ENCODE measurements around the gene LEO1. TPM values are rescaled to one million over a fixed set of nuclear protein-coding genes. Genes with fewer than 3 reads are reported as not detected.

The LEO1 gene
- total and polyA plus RNA-seq, 2 of the 13 experiments (the other 11 are each of a cell fraction or from before 2014, with no cell fraction given), result 17.0 to 60.3 TPM

DNA sequence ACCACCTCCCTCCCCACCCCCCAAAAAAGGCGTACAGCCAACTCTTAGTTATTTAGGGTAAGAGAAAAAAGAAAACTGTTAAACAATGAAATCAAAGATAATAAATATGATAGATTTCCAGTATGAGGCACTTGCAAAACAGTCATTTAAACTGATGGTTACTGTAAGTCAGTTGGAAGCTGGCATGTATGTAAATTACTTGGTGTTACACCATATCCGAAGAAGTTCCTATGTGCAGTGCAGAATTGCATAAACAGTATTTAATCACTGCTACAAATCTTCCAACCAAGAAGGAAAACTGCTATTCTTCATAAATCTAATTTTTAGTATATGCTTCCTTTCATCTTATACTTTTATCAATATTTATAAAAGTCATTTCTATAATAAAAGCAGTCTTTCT is 62.0 kb downstream of the LEO1 start:
- FAIRE-seq, result no peak
- intact Hi-C loops (cut with micrococcal nuclease; ENCODE audit: unreplicated experiment), result loop anchor here (5.0 kb wide), 2 partner anchors 77 to 127 kb away; no protein-coding TSS in a partner anchor
- CTCF ChIA-PET (ENCODE audit: low intra/inter-chr PET ratio, low total read pairs), result no interaction called here

More for the DNA sequence above, 62.0 kb downstream of the LEO1 start:
- in situ Hi-C loops (cut with HindIII; ENCODE audit: extremely low pct_ligation_motif_present, low pct_unique_long_range_greater_than_20kb), result loop anchor here (25.0 kb wide), 1 partner anchor 272 kb away; no protein-coding TSS in a partner anchor
- Histone ChIP-seq H3K4me2 (ENCODE audit: low read depth, low read length) (no peak overlapping the region), H3K36me3 (replicated peaks in 1 of 2; ENCODE audit: control insufficient read depth in 1 of 2, insufficient read depth in 2 of 2, low read length in 2 of 2) (peaks cover 1 to 7% of the 10 kb centered on the region in 2 experiments; a peak in 1 of 5 replicates), H3K79me2 (ENCODE audit: insufficient read depth, low read length) (no peaks in the 10 kb centered on the region), H2AFZ (ENCODE audit: low read length) (no peak overlapping the region), H3K27me3 (ENCODE audit: control insufficient read depth in 1 of 2, insufficient read depth in 2 of 2, low read length in 2 of 2) (no peaks in the 10 kb centered on the region), H3K27ac (ENCODE audit: extremely low read length, insufficient read depth, low read length) (no peak overlapping the region), H3K9me3 (ENCODE audit: low read length) (no peaks in the 10 kb centered on the region), H3K4me3 (replicated peaks in 1 of 3; ENCODE audit: insufficient read depth in 1 of 3, low read depth in 2 of 3, low read length in 3 of 3) (no peak overlapping the region), H4K20me1 (ENCODE audit: insufficient read depth, low read length) (no peaks in the 10 kb centered on the region), H3K4me1 (ENCODE audit: insufficient read depth, low read length) (peaks cover 62% of the 10 kb centered on the region), H3K9ac (ENCODE audit: insufficient read depth, low read depth, low read length) (no peak overlapping the region)
- POLR2A ChIA-PET, result no interaction called here
- no TSS peak for BruUV-seq (replicated peaks)
- no peak for TF ChIP-seq ZFP36L2 (CRISPR knock-in tag; IDR thresholded peaks at IDR 0.05)
- TF ChIP-seq, protein P1, sequence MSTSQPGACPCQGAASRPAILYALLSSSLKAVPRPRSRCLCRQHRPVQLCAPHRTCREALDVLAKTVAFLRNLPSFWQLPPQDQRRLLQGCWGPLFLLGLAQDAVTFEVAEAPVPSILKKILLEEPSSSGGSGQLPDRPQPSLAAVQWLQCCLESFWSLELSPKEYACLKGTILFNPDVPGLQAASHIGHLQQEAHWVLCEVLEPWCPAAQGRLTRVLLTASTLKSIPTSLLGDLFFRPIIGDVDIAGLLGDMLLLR (CRISPR knock-in tag; IDR thresholded peaks at IDR 0.05), result no peak
- TF ChIP-seq ZNF652 (CRISPR knock-in tag; IDR thresholded peaks at IDR 0.05; ENCODE audit: borderline replicate concordance, low read depth), result no peak
- TF ChIP-seq ATRX (CRISPR knock-in tag; IDR thresholded peaks at IDR 0.05; ENCODE audit: borderline replicate concordance), result no peak
- no peak for TF ChIP-seq JDP2 (CRISPR knock-in tag; IDR thresholded peaks at IDR 0.05; ENCODE audit: borderline replicate concordance)
- TF ChIP-seq, protein P2, sequence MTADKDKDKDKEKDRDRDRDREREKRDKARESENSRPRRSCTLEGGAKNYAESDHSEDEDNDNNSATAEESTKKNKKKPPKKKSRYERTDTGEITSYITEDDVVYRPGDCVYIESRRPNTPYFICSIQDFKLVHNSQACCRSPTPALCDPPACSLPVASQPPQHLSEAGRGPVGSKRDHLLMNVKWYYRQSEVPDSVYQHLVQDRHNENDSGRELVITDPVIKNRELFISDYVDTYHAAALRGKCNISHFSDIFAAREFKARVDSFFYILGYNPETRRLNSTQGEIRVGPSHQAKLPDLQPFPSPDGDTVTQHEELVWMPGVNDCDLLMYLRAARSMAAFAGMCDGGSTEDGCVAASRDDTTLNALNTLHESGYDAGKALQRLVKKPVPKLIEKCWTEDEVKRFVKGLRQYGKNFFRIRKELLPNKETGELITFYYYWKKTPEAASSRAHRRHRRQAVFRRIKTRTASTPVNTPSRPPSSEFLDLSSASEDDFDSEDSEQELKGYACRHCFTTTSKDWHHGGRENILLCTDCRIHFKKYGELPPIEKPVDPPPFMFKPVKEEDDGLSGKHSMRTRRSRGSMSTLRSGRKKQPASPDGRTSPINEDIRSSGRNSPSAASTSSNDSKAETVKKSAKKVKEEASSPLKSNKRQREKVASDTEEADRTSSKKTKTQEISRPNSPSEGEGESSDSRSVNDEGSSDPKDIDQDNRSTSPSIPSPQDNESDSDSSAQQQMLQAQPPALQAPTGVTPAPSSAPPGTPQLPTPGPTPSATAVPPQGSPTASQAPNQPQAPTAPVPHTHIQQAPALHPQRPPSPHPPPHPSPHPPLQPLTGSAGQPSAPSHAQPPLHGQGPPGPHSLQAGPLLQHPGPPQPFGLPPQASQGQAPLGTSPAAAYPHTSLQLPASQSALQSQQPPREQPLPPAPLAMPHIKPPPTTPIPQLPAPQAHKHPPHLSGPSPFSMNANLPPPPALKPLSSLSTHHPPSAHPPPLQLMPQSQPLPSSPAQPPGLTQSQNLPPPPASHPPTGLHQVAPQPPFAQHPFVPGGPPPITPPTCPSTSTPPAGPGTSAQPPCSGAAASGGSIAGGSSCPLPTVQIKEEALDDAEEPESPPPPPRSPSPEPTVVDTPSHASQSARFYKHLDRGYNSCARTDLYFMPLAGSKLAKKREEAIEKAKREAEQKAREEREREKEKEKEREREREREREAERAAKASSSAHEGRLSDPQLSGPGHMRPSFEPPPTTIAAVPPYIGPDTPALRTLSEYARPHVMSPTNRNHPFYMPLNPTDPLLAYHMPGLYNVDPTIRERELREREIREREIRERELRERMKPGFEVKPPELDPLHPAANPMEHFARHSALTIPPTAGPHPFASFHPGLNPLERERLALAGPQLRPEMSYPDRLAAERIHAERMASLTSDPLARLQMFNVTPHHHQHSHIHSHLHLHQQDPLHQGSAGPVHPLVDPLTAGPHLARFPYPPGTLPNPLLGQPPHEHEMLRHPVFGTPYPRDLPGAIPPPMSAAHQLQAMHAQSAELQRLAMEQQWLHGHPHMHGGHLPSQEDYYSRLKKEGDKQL (CRISPR knock-in tag; IDR thresholded peaks at IDR 0.05; ENCODE audit: low read depth), result no peak
- TF ChIP-seq, protein P3, sequence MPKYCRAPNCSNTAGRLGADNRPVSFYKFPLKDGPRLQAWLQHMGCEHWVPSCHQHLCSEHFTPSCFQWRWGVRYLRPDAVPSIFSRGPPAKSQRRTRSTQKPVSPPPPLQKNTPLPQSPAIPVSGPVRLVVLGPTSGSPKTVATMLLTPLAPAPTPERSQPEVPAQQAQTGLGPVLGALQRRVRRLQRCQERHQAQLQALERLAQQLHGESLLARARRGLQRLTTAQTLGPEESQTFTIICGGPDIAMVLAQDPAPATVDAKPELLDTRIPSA (CRISPR knock-in tag; IDR thresholded peaks at IDR 0.05; ENCODE audit: borderline replicate concordance), result no peak
- no peak for TF ChIP-seq TCF7 (IDR thresholded peaks at IDR 0.05; ENCODE audit: low read depth)
- TF ChIP-seq ZNF772 (CRISPR knock-in tag; IDR thresholded peaks at IDR 0.05), result no peak
- ATAC-seq (no peak), DNase-seq (ENCODE audit: low spot score) (no peak)
- WGBS (ENCODE audit: low lambda C conversion rate), result 98% methylated on average over 2 of the region's 2 CpGs

Measured in HepG2 (cell line).